Astrocyte (in vitro differentiated cells and primary cell): Measurements from ENCODE around the gene KCNQ5. TPM values are rescaled to one million over a fixed set of nuclear protein-coding genes. Genes with fewer than 3 reads are reported as not detected.
A peak's percentile ranks its signal among the peaks of the same experiment; 100 is the strongest.

ENCODE experiments used
- DNase-seq: peaks from one replicate; pipeline ENCODE4 v3.0.0-alpha.2; 2010; ENCODE audit warnings: low read depth
- FAIRE-seq: peaks from 2 replicates; lab custom pipeline; 2011; peaks lifted over from hg19 to GRCh38; lab: Jason Lieb, UNC
- H2AFZ ChIP-seq: 2 replicates; pipeline ENCODE4 v1.6.0; 2012; ENCODE audit warnings: low read depth, low read length, inconsistent platforms
- H3K27ac ChIP-seq: 2 replicates; pipeline ENCODE4 v1.5.1; 2011; ENCODE audit warnings: low read depth, low read length, inconsistent platforms
- H3K27me3 ChIP-seq: 2 replicates; pipeline ENCODE4 v1.6.0; 2011; ENCODE audit warnings: low read length, inconsistent platforms; ENCODE audit not compliant: insufficient read depth
- H3K36me3 ChIP-seq: 2 replicates; pipeline ENCODE4 v1.5.1; 2011; ENCODE audit warnings: low read length, inconsistent platforms; ENCODE audit not compliant: insufficient read depth
- H3K4me1 ChIP-seq: 2 replicates; pipeline ENCODE4 v1.5.1; 2011; ENCODE audit warnings: low read length, inconsistent platforms; ENCODE audit not compliant: insufficient read depth
- H3K4me2 ChIP-seq: 2 replicates; pipeline ENCODE4 v1.6.0; 2012; ENCODE audit warnings: low read length, inconsistent platforms
- H3K4me3 ChIP-seq: 2 replicates; pipeline ENCODE4 v1.5.1; 2011; ENCODE audit warnings: low read depth, mild to moderate bottlenecking, low read length, inconsistent platforms; ENCODE audit not compliant: insufficient read depth
- H3K79me2 ChIP-seq: 2 replicates; pipeline ENCODE4 v1.6.0; 2012; ENCODE audit warnings: mild to moderate bottlenecking, low read length, inconsistent platforms; ENCODE audit not compliant: insufficient read depth
- H3K9ac ChIP-seq: 2 replicates; pipeline ENCODE4 v1.6.0; 2012; ENCODE audit warnings: mild to moderate bottlenecking, low read length, inconsistent platforms
- H3K9me3 ChIP-seq: 2 replicates; pipeline ENCODE4 v1.5.1; 2012; ENCODE audit warnings: low read depth, mild to moderate bottlenecking, low read length, inconsistent platforms; ENCODE audit not compliant: insufficient read depth
- H4K20me1 ChIP-seq: 2 replicates; pipeline ENCODE4 v1.6.0; 2012; ENCODE audit warnings: low read length, inconsistent platforms; ENCODE audit not compliant: insufficient read depth
- H3K27ac Mint-ChIP-seq: one replicate; pipeline ENCODE4 v1.8.0; 2021; ENCODE audit warnings: mild to moderate bottlenecking, mixed read lengths; ENCODE audit not compliant: unreplicated experiment
- H3K27me3 Mint-ChIP-seq: one replicate; pipeline ENCODE4 v1.8.0; 2021; ENCODE audit warnings: low read depth, mixed read lengths; ENCODE audit not compliant: unreplicated experiment
- H3K36me3 Mint-ChIP-seq: one replicate; pipeline ENCODE4 v1.8.0; 2021; ENCODE audit warnings: low read depth, mixed read lengths; ENCODE audit not compliant: unreplicated experiment
- H3K4me1 Mint-ChIP-seq: one replicate; pipeline ENCODE4 v1.8.0; 2021; ENCODE audit warnings: low read depth, mixed read lengths; ENCODE audit not compliant: unreplicated experiment
- H3K4me3 Mint-ChIP-seq: one replicate; pipeline ENCODE4 v1.8.0; 2021; ENCODE audit warnings: mild to moderate bottlenecking, moderate library complexity, mixed read lengths; ENCODE audit not compliant: unreplicated experiment
- H3K9me3 Mint-ChIP-seq: one replicate; pipeline ENCODE4 v1.8.0; 2021; ENCODE audit warnings: mild to moderate bottlenecking, mixed read lengths; ENCODE audit not compliant: unreplicated experiment
- CTCF ChIP-seq: IDR thresholded peaks from 2 replicates; pipeline ENCODE4 v1.5.1; 2011; ENCODE audit warnings: low read depth, mild to moderate bottlenecking, inconsistent platforms, low read length, moderate library complexity; ENCODE audit not compliant: insufficient read depth
- EZH2 ChIP-seq: IDR thresholded peaks from 2 replicates; pipeline ENCODE4 v1.6.1; 2012; ENCODE audit warnings: mild to moderate bottlenecking, low read length, inconsistent platforms; ENCODE audit not compliant: insufficient read depth
- total RNA-seq: library from RNA; stranded (reverse); gene quantifications from 2 replicates; pipeline ENCODE4 v1.2.1, GENCODE V29; 2021

The KCNQ5 gene
- total RNA-seq, 1 donor from 2014 or later = 2.0 TPM

GRCh38 chr6:72849346-72849745 is 227.5 kb downstream of the KCNQ5 start:
- peaks cover 3% of the 10 kb centered on the region for H3K9me3 Mint-ChIP-seq
- Histone ChIP-seq H4K20me1 (no peaks in the 10 kb centered on the region), H3K27ac (no peak overlapping the region), H2AFZ (no peak overlapping the region), H3K4me1 (no peaks in the 10 kb centered on the region), H3K4me2 (no peak overlapping the region), H3K36me3 (no peaks in the 10 kb centered on the region), H3K4me3 (no peak overlapping the region), H3K9me3 (no peaks in the 10 kb centered on the region), H3K79me2 (no peaks in the 10 kb centered on the region), H3K27me3 (no peaks in the 10 kb centered on the region), H3K9ac (no peak overlapping the region)
- H3K27me3 Mint-ChIP-seq = no peaks in the 10 kb centered on the region
- FAIRE-seq (no peak), DNase-seq (no peak)
- no peak for TF ChIP-seq EZH2
- TF ChIP-seq CTCF = no peak
- H3K36me3 Mint-ChIP-seq = no peaks in the 10 kb centered on the region
- no peaks in the 10 kb centered on the region for H3K4me1 Mint-ChIP-seq
- H3K4me3 Mint-ChIP-seq = no peak overlapping the region
- no peak overlapping the region for H3K27ac Mint-ChIP-seq

- H3K27me3 ChIP-seq = no peaks in the 10 kb centered on the region
- no peak for FAIRE-seq
- Mint-ChIP-seq H3K27ac (no peak overlapping the region), H3K9me3 (peaks cover 3% of the 10 kb centered on the region), H3K27me3 (no peaks in the 10 kb centered on the region), H3K36me3 (no peaks in the 10 kb centered on the region), H3K4me3 (no peak overlapping the region), H3K4me1 (no peaks in the 10 kb centered on the region)
- no peak overlapping the region for H2AFZ ChIP-seq
- no peak overlapping the region for H3K4me3 ChIP-seq
- H3K27ac ChIP-seq = no peak overlapping the region
- H3K9me3 ChIP-seq = no peaks in the 10 kb centered on the region
- H3K4me1 ChIP-seq = no peaks in the 10 kb centered on the region
- TF ChIP-seq EZH2 (no peak), CTCF (no peak)
- H3K36me3 ChIP-seq = no peaks in the 10 kb centered on the region
- H3K79me2 ChIP-seq = no peaks in the 10 kb centered on the region
- no peak for DNase-seq
- H4K20me1 ChIP-seq = no peaks in the 10 kb centered on the region
- H3K9ac ChIP-seq = no peak overlapping the region
- no peak overlapping the region for H3K4me2 ChIP-seq
These were observed 228.2 kb downstream of the KCNQ5 start for GRCh38 chr6:72850040-72850439.

GRCh38 chr6:72850469-72850868 is 228.6 kb downstream of the KCNQ5 start:
- peaks cover 3% of the 10 kb centered on the region for H3K9me3 Mint-ChIP-seq
- Histone ChIP-seq H3K36me3 (no peaks in the 10 kb centered on the region), H2AFZ (no peak overlapping the region), H3K9ac (no peak overlapping the region), H3K79me2 (no peaks in the 10 kb centered on the region), H3K4me3 (no peak overlapping the region), H3K27me3 (no peaks in the 10 kb centered on the region), H3K4me2 (no peak overlapping the region), H3K27ac (no peak overlapping the region), H3K4me1 (no peaks in the 10 kb centered on the region), H4K20me1 (no peaks in the 10 kb centered on the region), H3K9me3 (no peaks in the 10 kb centered on the region)
- H3K27ac Mint-ChIP-seq = no peak overlapping the region
- TF ChIP-seq EZH2 (no peak), CTCF (no peak)
- no peaks in the 10 kb centered on the region for H3K36me3 Mint-ChIP-seq
- H3K27me3 Mint-ChIP-seq = no peaks in the 10 kb centered on the region
- no peak for DNase-seq
- H3K4me1 Mint-ChIP-seq = no peaks in the 10 kb centered on the region
- peak; percentile 17 for FAIRE-seq
- H3K4me3 Mint-ChIP-seq = no peak overlapping the region
